H1 (cell line): ENCODE data around the gene SYT15. TPM values are rescaled to one million over a fixed set of nuclear protein-coding genes. Genes with fewer than 3 reads are reported as not detected.
"Not testable (repeated sequence)": the region's sequence is repeated elsewhere in the genome, so short reads cannot be mapped to it uniquely, and the experiment has no call there.

Source experiments
- CTCF ChIA-PET: fragments of 300-600 bp; sonication (Branson Sonifier 250); formaldehyde crosslinking; loops from one replicate; lab custom pipeline; 2021; ENCODE audit not compliant: partially characterized antibody; lab: Charles Lee
- POLR2A ChIA-PET: fragments of 300-600 bp; sonication (Branson Sonifier 250); formaldehyde crosslinking; loops from one replicate; lab custom pipeline; 2021; ENCODE audit warnings: inconsistent platforms; ENCODE audit not compliant: partially characterized antibody; lab: Charles Lee
- DNase-seq, 2 experiments: peaks; one replicate each; pipeline versions ENCODE4 v3.0.0 to v3.0.0-alpha.2; 2010 to 2022; ENCODE audit warnings: low spot score in 2 of 2, low read depth in 1 of 2, mixed read lengths in 1 of 2
- FAIRE-seq: peaks from 2 replicates; lab custom pipeline; 2011; peaks lifted over from hg19 to GRCh38; lab: Jason Lieb, UNC
- H2AFZ ChIP-seq: 2 replicates; pipeline ENCODE4 v1.8.1; 2012; ENCODE audit warnings: low read length, inconsistent platforms
- H2AK5ac ChIP-seq: 2 replicates; pipeline ENCODE4 v1.6.1; 2013; ENCODE audit warnings: low read depth, low read length
- H2BK120ac ChIP-seq: replicated peaks from 2 replicates; pipeline ENCODE3; 2013; ENCODE audit warnings: low read depth, low read length, inconsistent platforms
- H2BK12ac ChIP-seq: 2 replicates; pipeline ENCODE4 v1.6.1; 2013; ENCODE audit warnings: low read depth, low read length
- H2BK15ac ChIP-seq: 2 replicates; pipeline ENCODE4 v1.6.1; 2013; ENCODE audit warnings: low read length
- H2BK20ac ChIP-seq: 2 replicates; pipeline ENCODE4 v1.6.1; 2013; ENCODE audit warnings: low read length
- H2BK5ac ChIP-seq: 2 replicates; pipeline ENCODE4 v1.6.1; 2013; ENCODE audit warnings: low read depth, low read length
- H3K14ac ChIP-seq: 2 replicates; pipeline ENCODE4 v1.6.1; 2013; ENCODE audit warnings: inconsistent platforms; ENCODE audit not compliant: insufficient read length
- H3K18ac ChIP-seq: 2 replicates; pipeline ENCODE4 v1.6.1; 2013; ENCODE audit warnings: low read length; ENCODE audit errors: extremely low read depth
- H3K23ac ChIP-seq: 2 replicates; pipeline ENCODE4 v1.6.1; 2013; ENCODE audit warnings: inconsistent platforms; ENCODE audit not compliant: insufficient read length
- H3K23me2 ChIP-seq: 2 replicates; pipeline ENCODE4 v1.6.1; 2013; ENCODE audit warnings: low read depth, low read length
- H3K27ac ChIP-seq: 2 replicates; pipeline ENCODE4 v1.6.1; 2011; ENCODE audit warnings: low read depth, low read length, inconsistent platforms
- H3K27me3 ChIP-seq, 4 experiments: replicated peaks in 1 of 4; 1 replicate in 1 of 4; 2 replicates in 3 of 4; pipeline versions ENCODE4 v1.6.1 to v1.8.1; 2011 to 2013; ENCODE audit warnings: low read length in 3 of 4, mild to moderate bottlenecking in 3 of 4, inconsistent platforms in 2 of 4, mixed read lengths in 2 of 4, moderate library complexity in 1 of 4; ENCODE audit not compliant: control insufficient read depth in 3 of 4, insufficient read depth in 3 of 4; ENCODE audit errors: extremely low read depth in 1 of 4
- H3K36me3 ChIP-seq, 4 experiments: 2 replicates each; pipeline versions ENCODE4 v1.6.1 to v1.8.1; 2011 to 2013; ENCODE audit warnings: mild to moderate bottlenecking in 4 of 4, low read length in 3 of 4, moderate library complexity in 2 of 4, control low read depth in 1 of 4, inconsistent platforms in 1 of 4; ENCODE audit not compliant: insufficient read depth in 4 of 4, control insufficient read depth in 2 of 4
- H3K4ac ChIP-seq: replicated peaks from 2 replicates; pipeline ENCODE3; 2013; ENCODE audit warnings: low read length, low read depth, mixed read lengths, inconsistent platforms; ENCODE audit not compliant: insufficient read length
- H3K4me1 ChIP-seq, 4 experiments: replicated peaks in 1 of 4; 1 replicate in 1 of 4; 2 replicates in 3 of 4; pipeline versions ENCODE4 v1.6.1 to v1.8.1; 2011 to 2013; ENCODE audit warnings: low read length in 3 of 4, inconsistent platforms in 2 of 4, mixed read lengths in 1 of 4; ENCODE audit not compliant: insufficient read depth in 4 of 4, control insufficient read depth in 3 of 4
- H3K4me2 ChIP-seq, 2 experiments: 2 replicates each; pipeline versions ENCODE4 v1.6.1 to v1.8.1; 2011 to 2013; ENCODE audit warnings: low read depth in 2 of 2, low read length in 2 of 2, control low read depth in 1 of 2, inconsistent platforms in 1 of 2, mild to moderate bottlenecking in 1 of 2; ENCODE audit not compliant: insufficient read depth in 1 of 2
- H3K4me3 ChIP-seq, 4 experiments: fragments of 200-600, 300-600 bp in 1 of 4; sonication (generic), shearing (Covaris generic), sonication (Bioruptor Twin) in 1 of 4; 2 replicates each; pipeline versions ENCODE4 v1.5.1 to v1.8.1; 2011 to 2016; ENCODE audit warnings: low read length in 4 of 4, low read depth in 3 of 4, control low read depth in 2 of 4, inconsistent platforms in 2 of 4, mild to moderate bottlenecking in 2 of 4, mixed read lengths in 1 of 4, moderate library complexity in 1 of 4; ENCODE audit not compliant: insufficient read depth in 2 of 4; ENCODE audit errors: extremely low read depth in 1 of 4
- H3K56ac ChIP-seq: replicated peaks from 2 replicates; pipeline ENCODE3; 2013; ENCODE audit warnings: low read depth, mild to moderate bottlenecking, mixed read lengths, low read length, inconsistent platforms; ENCODE audit not compliant: insufficient read length
- H3K79me1 ChIP-seq: 2 replicates; pipeline ENCODE4 v1.6.1; 2013; ENCODE audit warnings: low read depth, low read length, control low read depth
- H3K79me2 ChIP-seq, 2 experiments: 2 replicates each; pipeline versions ENCODE4 v1.6.1 to v1.8.1; 2012 to 2013; ENCODE audit warnings: low read length in 2 of 2, mild to moderate bottlenecking in 2 of 2, inconsistent platforms in 1 of 2; ENCODE audit not compliant: insufficient read depth in 2 of 2, control insufficient read depth in 1 of 2
- H3K9ac ChIP-seq, 4 experiments: replicated peaks in 1 of 4; 1 replicate in 1 of 4; 2 replicates in 3 of 4; pipeline versions ENCODE4 v1.6.1 to v1.8.1; 2011 to 2013; ENCODE audit warnings: low read depth in 3 of 4, low read length in 3 of 4, control low read depth in 2 of 4, mild to moderate bottlenecking in 2 of 4, moderate library complexity in 2 of 4, inconsistent platforms in 1 of 4; ENCODE audit errors: extremely low read depth in 1 of 4
- H3K9me3 ChIP-seq, 2 experiments: 2 replicates each; pipeline versions ENCODE4 v1.6.1 to v1.8.1; 2012 to 2013; ENCODE audit warnings: mild to moderate bottlenecking in 2 of 2, moderate library complexity in 2 of 2, control low read depth in 1 of 2, inconsistent platforms in 1 of 2, low read depth in 1 of 2, low read length in 1 of 2, mixed read lengths in 1 of 2; ENCODE audit not compliant: insufficient read depth in 2 of 2
- H4K20me1 ChIP-seq, 2 experiments: replicated peaks in 1 of 2; 2 replicates each; pipeline versions ENCODE3 to v1.8.1; 2011 to 2013; ENCODE audit warnings: inconsistent platforms in 2 of 2, low read length in 2 of 2, mild to moderate bottlenecking in 1 of 2; ENCODE audit not compliant: insufficient read depth in 2 of 2, control insufficient read depth in 1 of 2
- H4K5ac ChIP-seq: 2 replicates; pipeline ENCODE4 v1.6.1; 2013; ENCODE audit warnings: low read length, low read depth, mixed read lengths, inconsistent platforms; ENCODE audit not compliant: insufficient read length
- H4K8ac ChIP-seq: 2 replicates; pipeline ENCODE4 v1.8.0; 2013; ENCODE audit warnings: mild to moderate bottlenecking, moderate library complexity, low read length, inconsistent platforms; ENCODE audit not compliant: insufficient read depth; ENCODE audit errors: extremely low read depth
- H4K91ac ChIP-seq: replicated peaks from 2 replicates; pipeline ENCODE3; 2013; ENCODE audit warnings: low read length, mixed read lengths, inconsistent platforms; ENCODE audit not compliant: insufficient read length
- EZH2 ChIP-seq: fragments of 200-600 bp; sonication (generic); IDR thresholded peaks from 2 replicates; pipeline ENCODE4 v1.7.1; 2012; ENCODE audit warnings: low read depth, mild to moderate bottlenecking, moderate library complexity, low read length, inconsistent platforms; ENCODE audit not compliant: severe bottlenecking
- WGBS, 2 experiments: shearing (Covaris generic) in 1 of 2; methylation state at CpG; one replicate each; pipeline versions ENCODE4 v1.1.6 to v1.1.7; 2013 to 2015; ENCODE audit warnings: low lambda C conversion rate in 2 of 2, mixed read lengths in 2 of 2, inconsistent platforms in 1 of 2, low coverage in 1 of 2, missing lambda C conversion rate in 1 of 2; ENCODE audit not compliant: insufficient replicate concordance in 2 of 2, insufficient coverage in 1 of 2, insufficient read length in 1 of 2; ENCODE audit errors: extremely low coverage in 1 of 2, missing lambda C conversion rate in 1 of 2; 5-methylcytosine and 5-hydroxymethylcytosine counted together
- long read RNA-seq, 2 experiments: library from RNA in 1 of 2; library from capped mRNA in 1 of 2; stranded (forward); transcript quantifications; one replicate each; pipeline ENCODE4 v2.0.0, GENCODE V29; 2021; ENCODE audit warnings: inconsistent platforms in 1 of 2
- polyA minus RNA-seq, 3 experiments: library from RNA; depleted of rRNA, polyadenylated mRNA; stranded (reverse); fragments of >200 nt; gene quantifications; 1 replicate in 2 of 3; 2 replicates in 1 of 3; pipeline ENCODE4 v1.2.3, GENCODE V29; 2011
- polyA plus RNA-seq, 7 experiments: library from polyadenylated mRNA; depleted of rRNA in 3 of 7; stranded (reverse) in 5 of 7; unstranded in 2 of 7; fragments of >200 nt in 5 of 7; fragments of 200-250 nt in 2 of 7; gene quantifications; 1 replicate in 5 of 7; 2 replicates in 1 of 7; 4 replicates in 1 of 7; pipeline versions ENCODE4 v1.2.1 to v1.2.3, GENCODE V29; 2011 to 2013; ENCODE audit warnings: missing spikeins in 2 of 7, mixed read lengths in 2 of 7
- total RNA-seq: library from RNA; stranded (reverse); fragmentation: NEBNext Ultra II Directional; extraction: Animal tissue kit (Norgen Biotek cat#: 25700); gene quantifications from 2 replicates; pipeline ENCODE4 v1.2.1, GENCODE V29; 2021

SYT15 gene
- total RNA-seq (0.61 and 1.5 TPM in 2 replicates), polyA plus RNA-seq (2011; rRNA removed) (0.39 and 0.58 TPM in 2 replicates), polyA minus RNA-seq (2011; rRNA and poly(A)+ RNA removed) (0.46 and 1.0 TPM in 2 replicates)
- 0.47 TPM for polyA plus RNA-seq (2011; cell fraction: cytosol; rRNA removed)
- 1.1 TPM for polyA plus RNA-seq (2011; cell fraction: nucleus; rRNA removed)
- polyA plus RNA-seq (2012, experiment 1 of 2), result 0.34 to 0.76 TPM (median 0.43 TPM) in 4 replicates
- 0.08 TPM for polyA plus RNA-seq (2012, experiment 2 of 2)
- polyA plus RNA-seq (2013, experiment 1 of 2), result 0.43 TPM
- polyA plus RNA-seq (2013, experiment 2 of 2), result 0.44 TPM
- polyA minus RNA-seq (2011; cell fraction: cytosol; rRNA and poly(A)+ RNA removed), result 1.8 TPM
- 1.3 TPM for polyA minus RNA-seq (2011; cell fraction: nucleus; rRNA and poly(A)+ RNA removed)
- long read RNA-seq, experiment 1, result 0 reads
- long read RNA-seq, experiment 2, result 0 reads

GRCh38 chr10:46578474-46579178, at the start of gene SYT15:
TSS of gene SYT15 (plus strand) at chr10:46579128. CDS start at chr10:46579169, 41 bp downstream.
- H2AFZ ChIP-seq, H2BK20ac ChIP-seq, H3K36me3 ChIP-seq, H2BK15ac ChIP-seq, H3K4me1 ChIP-seq, H3K23me2 ChIP-seq, H3K9ac ChIP-seq, H3K27me3 ChIP-seq, H3K79me2 ChIP-seq, H3K56ac ChIP-seq, POLR2A ChIA-PET, H3K18ac ChIP-seq, H3K4ac ChIP-seq, H3K79me1 ChIP-seq, H2BK5ac ChIP-seq, CTCF ChIA-PET, H4K5ac ChIP-seq, H2BK12ac ChIP-seq, H3K14ac ChIP-seq, H3K27ac ChIP-seq, H4K91ac ChIP-seq, H2AK5ac ChIP-seq, H3K9me3 ChIP-seq, H3K23ac ChIP-seq, H4K8ac ChIP-seq, FAIRE-seq, H4K20me1 ChIP-seq, H2BK120ac ChIP-seq: not testable (repeated sequence)
- peak within 1 kb of the TSS; percentile 39 to 49; a peak in 3 of 4 replicates for H3K4me2 ChIP-seq
- H3K4me3 ChIP-seq, result peak within 1 kb of the TSS in 2 of 4 experiments; percentile 13 to 43; a peak in 2 of 8 replicates
- 1% methylated on average over 19 of the region's 68 CpGs; no CpG with 5 or more reads in 1 of the 2 experiments for WGBS, 2 experiments
- TF ChIP-seq EZH2, result peak; percentile 38
- peak in 1 of 2 experiments; percentile 64 for DNase-seq
